ENCODE measurements around the gene FZD2.
"Not testable (repeated sequence)": the region's sequence is repeated elsewhere in the genome, so short reads cannot be mapped to it uniquely, and the experiment has no call there.

The FZD2 gene

GRCh38 chr17:44578947-44579346, 21.7 kb downstream of the FZD2 start:
- DNase-seq, result no peak

GRCh38 chr17:44581868-44582267, 24.6 kb downstream of the FZD2 start:
- no peak for DNase-seq

DNA sequence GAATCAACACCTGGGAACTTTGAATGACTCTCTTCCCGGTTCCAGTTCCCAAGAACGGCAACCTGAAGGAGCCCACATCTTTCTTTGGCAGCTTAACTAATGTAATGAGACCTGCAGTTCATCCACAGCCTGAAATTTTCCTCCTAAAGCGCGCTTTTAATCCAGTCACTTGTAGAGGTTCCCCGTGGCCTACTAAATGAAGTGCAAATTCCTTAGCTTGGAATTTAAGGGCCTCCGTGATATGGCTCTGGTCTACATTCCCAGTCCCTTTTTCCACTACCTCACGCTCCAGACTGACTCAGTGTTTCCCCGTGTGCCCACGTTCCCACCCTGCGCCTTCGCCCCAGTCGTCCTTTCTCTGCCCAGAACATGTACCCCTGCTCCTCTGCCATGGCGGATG, 27.2 kb downstream of the FZD2 start:
- no peak for DNase-seq

DNA sequence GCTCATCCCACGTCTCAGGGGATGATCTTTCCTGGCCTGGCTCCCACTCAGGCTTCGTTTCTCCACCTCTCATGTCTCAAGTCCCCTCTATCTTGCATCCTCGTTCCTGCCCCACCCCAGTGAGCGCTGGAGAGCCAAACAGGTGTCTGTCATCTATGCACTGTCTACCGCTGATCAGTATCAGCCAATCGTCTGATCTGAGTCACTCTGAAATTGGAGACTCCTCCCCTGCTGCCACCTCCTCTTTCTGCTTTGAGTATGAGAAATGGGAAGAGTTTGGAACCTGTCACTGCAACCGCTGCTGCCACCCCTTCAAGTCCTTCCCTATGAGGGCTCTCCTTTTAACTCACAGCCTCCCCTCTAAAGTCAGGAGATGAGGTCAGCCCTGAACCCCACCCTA, 28.0 kb downstream of the FZD2 start:
- no peak for DNase-seq

- DNase-seq, result peak; percentile 84
Observed at GRCh38 chr17:44587339-44587738, 30.1 kb downstream of the FZD2 start.

- DNase-seq, result no peak
Observed at GRCh38 chr17:44589316-44590071, 32.2 kb downstream of the FZD2 start.

- not testable (repeated sequence) for DNase-seq
Observed at GRCh38 chr17:44590072-44590462, 32.8 kb downstream of the FZD2 start.

DNA sequence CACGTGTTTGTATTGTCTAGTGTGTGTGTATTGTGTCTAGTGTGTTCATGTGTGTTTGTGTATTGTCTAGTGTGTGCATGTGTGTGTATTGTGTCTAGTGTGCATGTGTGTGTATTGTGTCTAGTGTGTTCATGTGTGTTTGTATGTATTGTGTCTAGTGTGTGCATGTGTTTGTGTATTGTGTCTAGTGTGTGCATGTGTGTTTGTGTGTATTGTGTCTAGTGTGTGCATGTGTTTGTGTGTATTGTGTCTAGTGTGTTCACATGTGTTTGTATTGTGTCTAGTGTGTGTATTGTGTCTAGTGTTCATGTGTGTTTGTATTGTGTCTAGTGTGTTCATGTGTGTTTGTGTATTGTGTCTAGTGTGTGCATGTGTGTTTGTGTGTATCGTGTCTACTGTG, 33.5 kb downstream of the FZD2 start:
- not testable (repeated sequence) for DNase-seq

- no peak for DNase-seq
Observed at GRCh38 chr17:44591206-44591605, 33.9 kb downstream of the FZD2 start.

DNA sequence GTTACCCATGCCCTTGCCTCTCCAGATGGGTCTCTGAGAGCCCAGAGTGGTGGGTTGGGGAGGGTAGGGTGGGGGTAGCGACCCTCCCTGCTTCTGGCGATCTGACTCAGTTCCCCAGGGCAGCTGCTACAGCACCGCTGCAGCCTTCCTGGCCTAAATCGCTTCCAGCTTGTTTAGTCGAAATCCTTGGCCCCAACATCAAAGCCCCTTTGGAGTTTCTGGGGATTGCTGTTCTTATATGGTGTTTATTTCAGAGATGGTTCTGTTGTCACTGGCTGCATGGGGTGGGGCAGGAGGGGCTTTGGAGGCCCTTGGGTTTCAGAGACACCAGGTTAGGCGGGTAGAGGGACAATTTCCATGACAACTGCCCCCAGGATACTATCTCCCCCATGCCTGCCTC, 35.9 kb downstream of the FZD2 start:
- DNase-seq, result no peak

- DNase-seq, result no peak
Observed at GRCh38 chr17:44595216-44595775, 38.0 kb downstream of the FZD2 start.

DNA sequence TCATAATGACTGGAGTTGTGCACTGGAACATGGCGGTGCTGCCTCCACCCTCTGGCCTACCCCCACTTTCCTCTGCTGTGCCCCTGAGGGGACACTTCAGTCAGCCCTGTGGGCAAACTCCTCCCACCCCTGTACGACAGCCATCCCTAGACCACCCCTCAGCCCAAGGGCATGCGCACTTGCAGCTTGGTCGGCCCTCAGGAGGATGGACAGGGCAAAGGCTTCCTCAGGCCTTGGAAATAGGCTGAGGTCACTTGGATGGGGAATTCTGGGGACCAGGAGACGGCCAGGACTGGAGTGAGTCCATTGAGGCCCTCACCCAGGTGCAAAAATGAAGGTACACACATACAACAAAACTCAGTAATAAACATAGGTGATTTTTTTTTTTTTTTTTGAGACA, 41.0 kb downstream of the FZD2 start:
- DNase-seq, result no peak

DNA sequence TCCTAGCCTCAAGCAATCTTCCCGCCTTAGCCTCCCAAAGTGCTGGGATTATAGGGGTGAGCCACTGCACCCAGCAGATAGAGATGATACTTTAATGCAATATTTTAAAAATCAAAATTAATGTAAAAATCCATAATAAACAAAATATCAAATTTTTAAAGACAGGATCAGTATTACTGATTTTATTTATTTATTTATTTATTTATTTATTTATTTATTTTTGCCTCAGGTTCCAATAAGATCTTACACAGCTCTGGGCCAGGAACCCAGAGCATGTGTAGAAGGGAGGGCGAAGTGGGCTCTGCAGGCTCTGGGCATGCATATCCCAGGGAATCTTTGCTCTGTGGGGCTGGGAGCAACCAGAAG, 41.6 kb downstream of the FZD2 start:
- no peak for DNase-seq

DNA sequence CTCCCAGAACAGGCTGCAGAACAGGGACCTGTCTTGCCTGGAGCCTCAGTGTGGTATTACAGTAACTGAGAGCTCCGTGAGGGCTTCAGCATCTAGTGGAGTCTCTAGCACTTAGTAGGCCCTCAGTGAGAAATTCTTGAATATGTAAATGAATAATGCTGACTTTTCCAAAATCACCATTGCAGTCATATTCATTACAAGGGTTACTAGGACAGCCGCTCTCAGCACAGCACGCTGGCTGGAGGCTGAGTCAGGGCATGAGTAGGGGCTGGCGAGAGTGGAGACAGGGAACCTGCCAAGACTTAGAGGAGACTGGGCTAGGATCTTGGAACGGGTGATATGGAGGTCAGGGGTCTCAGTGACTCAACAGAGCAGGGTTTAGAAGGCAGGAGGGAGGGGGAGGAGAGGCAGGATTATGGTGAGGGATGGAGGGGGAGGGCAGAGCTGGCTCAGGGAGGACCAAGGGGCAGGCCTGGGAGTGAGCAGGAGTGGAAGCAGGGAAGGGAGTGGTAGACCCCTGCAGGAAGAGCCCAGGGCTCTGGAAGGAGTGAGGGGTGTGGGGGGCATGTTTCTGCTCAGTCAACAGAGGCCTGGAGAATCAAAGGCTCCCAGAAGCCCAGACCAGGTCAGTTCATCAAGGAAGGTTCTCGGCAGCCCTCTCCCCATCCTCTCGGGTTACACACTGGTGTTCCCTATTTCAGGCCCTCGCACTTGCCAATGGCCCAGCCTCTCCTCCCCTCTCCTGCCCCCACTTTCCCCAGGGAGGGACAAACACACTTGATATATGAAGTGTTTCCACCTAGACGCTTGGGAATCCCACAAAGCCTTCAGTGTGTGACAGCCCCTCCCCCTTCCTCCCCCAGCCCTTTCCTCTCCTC, 42.3 kb downstream of the FZD2 start:
- DNase-seq, result peak; percentile 97

- no peak for DNase-seq
Observed at GRCh38 chr17:44601539-44601938, 44.3 kb downstream of the FZD2 start.

GRCh38 chr17:44601973-44602372, 44.7 kb downstream of the FZD2 start:
- no peak for DNase-seq

- DNase-seq, result no peak
Observed at GRCh38 chr17:44602390-44602789, 45.1 kb downstream of the FZD2 start.

DNA sequence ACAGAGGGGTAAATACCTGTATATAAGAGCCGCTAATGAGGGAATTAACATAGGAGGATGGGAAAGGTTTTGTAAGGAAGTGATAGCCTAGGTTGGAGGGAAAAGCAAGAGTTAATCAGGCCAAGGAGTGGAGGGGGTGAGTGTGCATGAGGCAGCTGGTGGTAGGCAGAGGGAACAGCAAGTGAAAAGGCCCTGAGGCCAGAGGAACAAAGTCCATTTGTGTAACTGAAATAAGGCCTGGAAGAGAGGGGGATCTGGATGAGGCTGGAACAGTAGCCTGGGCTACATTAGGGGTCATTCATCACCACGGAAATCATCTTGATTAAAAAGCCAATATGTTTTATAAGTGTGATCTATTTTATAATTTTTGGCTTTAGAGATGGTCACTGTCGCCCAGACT, 45.7 kb downstream of the FZD2 start:
- no peak for DNase-seq

DNA sequence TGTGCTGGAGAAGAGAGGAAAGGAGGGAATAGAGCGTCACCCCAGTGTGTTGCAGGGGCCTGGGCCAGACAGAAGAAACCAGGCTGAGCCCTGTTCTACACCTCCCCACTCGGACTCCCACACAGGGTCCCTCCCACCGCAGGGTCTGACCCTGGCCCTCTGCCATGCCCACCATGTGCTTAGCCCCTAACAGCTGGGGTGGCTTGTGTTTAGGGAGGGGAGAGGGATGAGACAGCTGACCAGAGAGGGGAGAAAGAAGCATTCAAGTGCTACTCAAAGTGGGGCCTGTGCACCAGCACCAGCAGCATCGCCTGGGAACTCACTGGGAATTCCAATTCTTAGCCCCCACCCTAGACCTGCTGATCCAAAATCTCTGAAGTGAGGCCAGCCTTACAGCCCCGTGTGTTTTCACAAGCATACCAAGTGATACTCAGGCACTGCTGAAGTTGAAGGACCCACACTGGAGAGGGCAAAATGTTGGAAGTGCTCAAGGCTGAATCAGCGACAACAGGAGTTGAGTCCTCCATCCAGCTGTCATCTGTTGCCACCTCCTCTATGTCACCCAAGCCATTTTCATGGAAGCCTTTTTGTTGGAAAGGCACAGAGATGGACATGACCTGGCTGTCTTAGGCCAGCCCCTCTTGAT, 47.0 kb downstream of the FZD2 start:
- no peak for DNase-seq

DNA sequence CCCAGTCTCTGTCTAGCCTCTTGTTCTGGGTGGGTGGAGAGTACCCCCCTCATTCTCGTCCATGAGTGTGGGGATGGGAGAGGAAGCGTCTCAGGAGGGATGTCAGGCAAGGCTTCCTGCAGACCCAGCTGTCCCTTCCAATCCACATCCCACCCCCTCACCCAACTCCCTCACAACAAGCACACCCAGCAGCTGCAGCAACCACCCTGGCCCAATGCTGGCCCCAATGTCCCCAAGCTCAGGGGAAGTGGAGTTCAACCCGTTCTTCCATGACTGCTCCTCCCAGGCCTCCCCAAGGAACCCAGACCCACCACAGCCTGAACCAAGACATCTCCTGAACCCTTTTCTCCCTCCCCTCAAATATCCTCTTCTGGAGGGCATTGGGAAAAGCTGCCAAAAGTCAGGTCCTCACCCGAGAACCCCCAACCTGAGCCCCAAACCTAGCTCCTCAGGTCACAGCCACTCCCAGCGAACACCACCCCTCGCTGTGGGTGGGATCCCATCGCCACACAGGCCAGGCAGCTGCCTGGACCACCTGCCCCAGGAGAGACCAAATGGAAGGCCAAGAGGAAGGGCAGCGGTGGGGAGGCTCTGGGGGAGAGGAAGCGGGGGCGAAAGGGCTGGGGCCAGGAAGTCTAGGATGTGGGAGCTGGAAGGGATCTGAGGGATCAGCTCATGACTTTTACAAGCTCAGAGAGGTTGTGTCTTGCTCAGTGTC, 47.6 kb downstream of the FZD2 start:
- DNase-seq, result no peak

- no peak for DNase-seq
Observed at GRCh38 chr17:44606658-44607057, 49.4 kb downstream of the FZD2 start.

DNA sequence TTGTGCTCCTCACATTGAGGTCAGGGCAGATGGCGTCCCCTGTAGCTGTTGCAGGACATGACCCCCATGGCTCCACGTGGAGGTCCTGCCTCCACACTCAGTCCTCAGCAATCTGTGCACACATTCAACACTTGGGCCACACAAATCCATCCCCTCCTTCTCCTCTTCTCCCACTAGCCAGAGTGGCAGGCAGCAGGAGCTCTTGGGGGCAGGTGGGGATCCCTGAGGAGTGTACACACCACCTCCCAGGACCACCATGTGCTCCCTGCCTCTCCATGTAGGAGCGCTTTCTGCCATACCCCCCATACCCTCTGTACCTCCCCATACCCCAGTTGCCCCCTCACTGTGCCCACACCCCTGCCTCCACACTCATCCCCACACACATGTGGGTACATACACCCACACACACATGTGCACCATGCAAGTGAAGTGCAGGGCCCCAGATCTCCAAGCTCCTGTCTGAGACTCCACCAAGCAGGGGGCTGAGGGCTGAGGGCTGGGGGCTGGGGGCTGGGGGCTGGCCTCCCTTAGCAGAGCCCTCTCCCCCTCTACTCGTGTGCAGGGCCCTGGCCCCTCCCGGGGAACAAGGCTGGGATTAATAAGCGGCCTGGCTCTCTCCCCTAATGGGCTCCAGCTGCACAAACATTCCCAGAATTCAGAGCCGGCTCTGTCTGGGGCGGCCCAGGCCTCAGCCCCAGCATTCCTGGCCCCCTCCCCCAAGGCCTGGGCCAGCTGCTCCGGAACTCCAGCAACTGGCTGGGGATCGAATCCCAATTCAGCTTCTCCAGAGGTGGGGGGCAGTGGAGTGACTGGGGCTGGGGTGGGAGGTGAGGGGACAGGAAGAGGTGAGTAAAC, 50.8 kb downstream of the FZD2 start:
- peak; percentile 59 for DNase-seq

Data from HCEC 1CT (cell line).